NK-92 treated with Interleukin-12 subunit alpha and Interleukin-12 subunit beta, amount 100 ng/mL, for 24 hours (cell line): ENCODE data around the gene SDK1.

Experiments
- DNase-seq: peaks from one replicate; lab custom pipeline; 2025; lab: John Stamatoyannopoulos, UW

The SDK1 gene

GRCh38 chr7:3333861-3334260 is 32.8 kb downstream of the SDK1 start:
- DNase-seq = no peak

- no peak for DNase-seq
Measured at GRCh38 chr7:3336042-3336665, 35.1 kb downstream of the SDK1 start.

GRCh38 chr7:3338161-3338560 is 37.1 kb downstream of the SDK1 start:
- DNase-seq = no peak

- DNase-seq = no peak
Measured at GRCh38 chr7:3345699-3346481, 44.8 kb downstream of the SDK1 start.

GRCh38 chr7:3349126-3349525 is 48.1 kb downstream of the SDK1 start:
- DNase-seq = no peak

- DNase-seq = no peak
Measured at GRCh38 chr7:3356173-3356572, 55.1 kb downstream of the SDK1 start.

GRCh38 chr7:3358991-3359390 is 57.9 kb downstream of the SDK1 start:
- DNase-seq = no peak

- no peak for DNase-seq
Measured at GRCh38 chr7:3367261-3367660, 66.2 kb downstream of the SDK1 start.

- no peak for DNase-seq
Measured at GRCh38 chr7:3370068-3370830, 69.2 kb downstream of the SDK1 start.

- no peak for DNase-seq
Measured at GRCh38 chr7:3370921-3371320, 69.9 kb downstream of the SDK1 start.

- DNase-seq = no peak
Measured at GRCh38 chr7:3371601-3372000, 70.5 kb downstream of the SDK1 start.

GRCh38 chr7:3374239-3374638 is 73.2 kb downstream of the SDK1 start:
- no peak for DNase-seq

- no peak for DNase-seq
Measured at GRCh38 chr7:3378390-3379150, 77.5 kb downstream of the SDK1 start.

GRCh38 chr7:3380034-3380433 is 79.0 kb downstream of the SDK1 start:
- DNase-seq = no peak

GRCh38 chr7:3380886-3381685 is 80.0 kb downstream of the SDK1 start:
- DNase-seq = no peak

- no peak for DNase-seq
Measured at GRCh38 chr7:3386423-3387190, 85.6 kb downstream of the SDK1 start.

GRCh38 chr7:3393862-3394261 is 92.8 kb downstream of the SDK1 start:
- no peak for DNase-seq

- no peak for DNase-seq
Measured at GRCh38 chr7:3397324-3397723, 96.3 kb downstream of the SDK1 start.

- no peak for DNase-seq
Measured at GRCh38 chr7:3399858-3400257, 98.8 kb downstream of the SDK1 start.

GRCh38 chr7:3404501-3404900 is 103.4 kb downstream of the SDK1 start:
- no peak for DNase-seq
